Anterior cingulate cortex (tissue), 58 donors: Measurements from ENCODE around the gene CD37.
A peak's percentile ranks its signal among the peaks of the same experiment; 100 is the strongest.
"Not testable (repeated sequence)": the region's sequence is repeated elsewhere in the genome, so short reads cannot be mapped to it uniquely, and the experiment has no call there.

Source experiments
- DNase-seq, 58 donors: peaks; one replicate each; lab custom pipeline; 2025; lab: John Stamatoyannopoulos, UW

Gene CD37

GRCh38 chr19:49335071-49335783 lies at the start of gene CD37:
Gene CD37 (plus strand): TSS chr19:49335406. CDS start chr19:49335541, 135 bp downstream.
- no peak for DNase-seq

GRCh38 chr19:49287141-49287770 lies 48.0 kb upstream of the CD37 start:
- DNase-seq, result no peak

GRCh38 chr19:49288205-49288604 lies 47.0 kb upstream of the CD37 start:
- not testable (repeated sequence) for DNase-seq

- DNase-seq, result not testable (repeated sequence)
Observed at GRCh38 chr19:49289286-49289685, 45.9 kb upstream of the CD37 start.

GRCh38 chr19:49290517-49290916 lies 44.7 kb upstream of the CD37 start:
- no peak for DNase-seq

- no peak for DNase-seq
Observed at GRCh38 chr19:49294401-49294800, 40.8 kb upstream of the CD37 start.

- no peak for DNase-seq
Observed at GRCh38 chr19:49295208-49295880, 39.9 kb upstream of the CD37 start.

- DNase-seq, result no peak
Observed at GRCh38 chr19:49297403-49297802, 37.8 kb upstream of the CD37 start.

- not testable (repeated sequence) for DNase-seq
Observed at GRCh38 chr19:49298653-49299052, 36.6 kb upstream of the CD37 start.

GRCh38 chr19:49301165-49301865 lies 33.9 kb upstream of the CD37 start:
- DNase-seq, result peak in 46 of 58 donors; percentile 1 to 80 (median 20)

GRCh38 chr19:49301866-49302252 lies 33.3 kb upstream of the CD37 start:
- DNase-seq, result no peak

- not testable (repeated sequence) for DNase-seq
Observed at GRCh38 chr19:49306734-49307133, 28.5 kb upstream of the CD37 start.

- no peak for DNase-seq
Observed at GRCh38 chr19:49309087-49309486, 26.1 kb upstream of the CD37 start.

- no peak for DNase-seq
Observed at GRCh38 chr19:49315111-49315510, 20.1 kb upstream of the CD37 start.

- DNase-seq, result no peak
Observed at GRCh38 chr19:49316284-49316683, 18.9 kb upstream of the CD37 start.

GRCh38 chr19:49318296-49318695 lies 16.9 kb upstream of the CD37 start:
- no peak for DNase-seq

GRCh38 chr19:49324801-49325576 lies 10.2 kb upstream of the CD37 start, which contains the start of gene SLC6A16:
Gene SLC6A16 (minus strand): TSS chr19:49325191. CDS start chr19:49311347, 13,844 bp downstream.
- DNase-seq, result no peak

- DNase-seq, result not testable (repeated sequence)
Observed at GRCh38 chr19:49325756-49326155, 9.4 kb upstream of the CD37 start.

- DNase-seq, result no peak
Observed at GRCh38 chr19:49326165-49326704, 9.0 kb upstream of the CD37 start.
